Mesenchymal stem cell (in vitro differentiated cells and primary cell): ENCODE results near the gene GBX1.

ENCODE experiments used
- DNase-seq: peaks from one replicate; pipeline ENCODE4 v3.0.0-alpha.2; 2013
- H2AFZ ChIP-seq: one replicate; pipeline ENCODE4 v1.6.1; 2013; ENCODE audit warnings: low read depth, mild to moderate bottlenecking, control low read depth, inconsistent platforms, low read length, moderate library complexity
- H2AK5ac ChIP-seq: 2 replicates; pipeline ENCODE4 v1.6.1; 2013; ENCODE audit warnings: low read length, moderate library complexity, mild to moderate bottlenecking, inconsistent platforms; ENCODE audit not compliant: severe bottlenecking
- H2BK120ac ChIP-seq: one replicate; pipeline ENCODE4 v1.6.1; 2013; ENCODE audit warnings: low read depth, mild to moderate bottlenecking, inconsistent platforms, low read length, moderate library complexity
- H2BK12ac ChIP-seq, 2 experiments: one replicate each; pipeline ENCODE4 v1.6.1; 2013; ENCODE audit warnings: inconsistent platforms in 2 of 2, low read length in 2 of 2, mild to moderate bottlenecking in 2 of 2, moderate library complexity in 2 of 2, control low read depth in 1 of 2
- H2BK15ac ChIP-seq: one replicate; pipeline ENCODE4 v1.6.1; 2013; ENCODE audit warnings: mild to moderate bottlenecking, low read depth, inconsistent platforms; ENCODE audit not compliant: poor library complexity, severe bottlenecking
- H2BK5ac ChIP-seq: 2 replicates; pipeline ENCODE4 v1.6.1; 2013; ENCODE audit warnings: low read depth, mild to moderate bottlenecking, low read length, control low read depth, inconsistent platforms; ENCODE audit not compliant: poor library complexity, severe bottlenecking
- H3K14ac ChIP-seq, 2 experiments: one replicate each; pipeline ENCODE4 v1.6.1; 2013; ENCODE audit warnings: inconsistent platforms in 2 of 2, low read length in 2 of 2, control low read depth in 1 of 2, mild to moderate bottlenecking in 1 of 2, moderate library complexity in 1 of 2
- H3K18ac ChIP-seq, 2 experiments: one replicate each; pipeline ENCODE4 v1.6.1; 2013; ENCODE audit warnings: inconsistent platforms in 2 of 2, low read length in 2 of 2, control low read depth in 1 of 2, low read depth in 1 of 2, mild to moderate bottlenecking in 1 of 2
- H3K23ac ChIP-seq, 2 experiments: one replicate each; pipeline ENCODE4 v1.6.1; 2013; ENCODE audit warnings: inconsistent platforms in 2 of 2, low read length in 2 of 2, mild to moderate bottlenecking in 2 of 2, moderate library complexity in 2 of 2, control low read depth in 1 of 2
- H3K27ac ChIP-seq: 2 replicates; pipeline ENCODE4 v1.5.1; 2013; ENCODE audit warnings: mild to moderate bottlenecking, moderate library complexity, low read length, control low read depth, inconsistent platforms; ENCODE audit not compliant: poor library complexity, severe bottlenecking
- H3K27me3 ChIP-seq, 2 experiments: 2 replicates each; pipeline versions ENCODE4 v1.6.1 to v1.7.0; 2013; ENCODE audit warnings: low read length in 2 of 2, mild to moderate bottlenecking in 2 of 2, moderate library complexity in 2 of 2, control low read depth in 1 of 2, inconsistent platforms in 1 of 2; ENCODE audit not compliant: control insufficient read depth in 1 of 2, insufficient read depth in 1 of 2
- H3K36me3 ChIP-seq, 2 experiments: 2 replicates each; pipeline versions ENCODE4 v1.6.1 to v1.7.0; 2013; ENCODE audit warnings: low read length in 2 of 2, control low read depth in 1 of 2, inconsistent platforms in 1 of 2, low read depth in 1 of 2, mild to moderate bottlenecking in 1 of 2; ENCODE audit not compliant: insufficient read depth in 2 of 2, control insufficient read depth in 1 of 2
- H3K4ac ChIP-seq, 2 experiments: one replicate each; pipeline ENCODE4 v1.6.1; 2013; ENCODE audit warnings: inconsistent platforms in 2 of 2, low read length in 2 of 2, mild to moderate bottlenecking in 2 of 2, moderate library complexity in 2 of 2, control low read depth in 1 of 2, low read depth in 1 of 2
- H3K4me1 ChIP-seq: 2 replicates; pipeline ENCODE4 v1.6.1; 2013; ENCODE audit warnings: low read depth, low read length, control low read depth; ENCODE audit not compliant: control insufficient read depth, insufficient read depth
- H3K4me2 ChIP-seq: 2 replicates; pipeline ENCODE4 v1.6.1; 2013; ENCODE audit warnings: low read length, mild to moderate bottlenecking, inconsistent platforms; ENCODE audit not compliant: poor library complexity, severe bottlenecking
- H3K4me3 ChIP-seq, 2 experiments: 2 replicates each; pipeline versions ENCODE4 v1.5.1 to v1.7.0; 2013; ENCODE audit warnings: low read length in 2 of 2, mild to moderate bottlenecking in 2 of 2, control low read depth in 1 of 2, low read depth in 1 of 2; ENCODE audit not compliant: insufficient read depth in 1 of 2
- H3K79me1 ChIP-seq: replicated peaks from 2 replicates; pipeline ENCODE4 v1.6.1; 2013; ENCODE audit warnings: mild to moderate bottlenecking, control low read depth, low read length, inconsistent platforms; ENCODE audit not compliant: poor library complexity, severe bottlenecking
- H3K9ac ChIP-seq: 2 replicates; pipeline ENCODE4 v1.7.0; 2013; ENCODE audit warnings: mild to moderate bottlenecking, low read length, moderate library complexity
- H3K9me3 ChIP-seq: 2 replicates; pipeline ENCODE4 v1.7.0; 2013; ENCODE audit warnings: mild to moderate bottlenecking, low read length; ENCODE audit not compliant: control insufficient read depth
- H4K8ac ChIP-seq: one replicate; pipeline ENCODE4 v1.6.1; 2013; ENCODE audit warnings: inconsistent platforms, mild to moderate bottlenecking, low read length, moderate library complexity
- H4K91ac ChIP-seq: one replicate; pipeline ENCODE4 v1.6.1; 2013; ENCODE audit warnings: mild to moderate bottlenecking, low read length, inconsistent platforms
- WGBS: methylation state at CpG from one replicate; pipeline ENCODE4 v1.1.7; 2013; ENCODE audit warnings: mixed read lengths; 5-methylcytosine and 5-hydroxymethylcytosine counted together

GBX1 gene

DNA sequence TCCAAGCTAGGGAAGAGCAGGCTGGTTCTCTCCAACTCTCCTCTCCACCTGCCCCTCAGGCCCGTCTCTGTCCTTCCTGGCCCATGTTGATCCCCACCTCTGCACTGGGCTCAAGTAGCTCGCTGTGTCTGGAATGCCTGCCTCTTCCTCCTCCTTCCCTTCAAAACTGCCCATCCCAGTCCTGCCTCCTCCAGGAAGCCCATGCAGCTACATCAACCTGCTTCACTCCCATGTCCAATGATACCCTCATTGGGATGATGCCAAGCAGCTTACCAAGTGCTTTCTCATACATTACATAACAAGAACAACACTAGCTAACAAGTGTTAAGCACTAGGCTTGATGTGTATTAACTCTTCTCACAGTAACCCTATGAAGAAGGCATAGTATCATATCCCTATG, 11.3 kb upstream of the GBX1 start:
- no peak overlapping the region for H4K91ac ChIP-seq
- H2BK120ac ChIP-seq: no peak overlapping the region
- H3K27me3 ChIP-seq: peaks cover 74 to 79% of the 10 kb centered on the region in 2 experiments
- H3K9me3 ChIP-seq: no peaks in the 10 kb centered on the region
- H4K8ac ChIP-seq: no peak overlapping the region
- no peak overlapping the region for H3K9ac ChIP-seq
- 80% methylated on average over 2 of the region's 2 CpGs for WGBS
- H3K27ac ChIP-seq: no peak overlapping the region
- H2BK15ac ChIP-seq: no peak overlapping the region
- H3K23ac ChIP-seq: no peak overlapping the region
- no peaks in the 10 kb centered on the region for H3K36me3 ChIP-seq
- H3K4me3 ChIP-seq: no peak overlapping the region
- no peak overlapping the region for H3K18ac ChIP-seq
- H2AFZ ChIP-seq: no peak overlapping the region
- no peak overlapping the region for H2BK12ac ChIP-seq
- H3K79me1 ChIP-seq: no peaks in the 10 kb centered on the region
- H3K4me1 ChIP-seq: no peaks in the 10 kb centered on the region
- no peak for DNase-seq
- H2BK5ac ChIP-seq: no peak overlapping the region
- H2AK5ac ChIP-seq: no peak overlapping the region
- H3K14ac ChIP-seq: no peak overlapping the region
- H3K4ac ChIP-seq: no peak overlapping the region
- H3K4me2 ChIP-seq: no peak overlapping the region

DNA sequence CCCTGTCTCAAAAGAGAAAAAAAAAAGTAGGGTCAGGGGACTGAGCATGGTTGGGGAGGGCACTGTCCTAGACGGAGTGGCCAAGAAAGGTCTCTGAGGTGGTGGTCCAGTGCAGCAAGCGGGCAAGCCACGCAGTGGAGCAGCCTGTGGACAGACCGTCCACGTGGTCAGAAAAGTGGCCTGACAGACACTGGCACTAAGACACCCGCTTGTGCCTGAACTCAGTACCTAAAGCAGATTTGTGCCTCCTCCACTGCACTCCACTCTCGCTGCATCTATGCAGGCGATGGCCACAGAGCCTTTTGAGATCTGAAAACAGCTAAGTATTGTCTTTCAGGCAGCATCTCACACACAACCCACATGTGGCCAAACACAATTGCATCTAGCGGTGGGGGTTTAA, 10.7 kb upstream of the GBX1 start:
- DNase-seq: no peak
- peaks cover 79 to 83% of the 10 kb centered on the region in 2 experiments for H3K27me3 ChIP-seq
- H3K9me3 ChIP-seq: no peaks in the 10 kb centered on the region
- H4K8ac ChIP-seq: no peak overlapping the region
- no peak overlapping the region for H3K27ac ChIP-seq
- no peak overlapping the region for H2AK5ac ChIP-seq
- H3K18ac ChIP-seq: no peak overlapping the region
- no peaks in the 10 kb centered on the region for H3K36me3 ChIP-seq
- no peak overlapping the region for H2BK120ac ChIP-seq
- H2BK15ac ChIP-seq: no peak overlapping the region
- H3K4ac ChIP-seq: peak overlapping the region in 1 of 2 experiments; percentile 62
- H3K4me2 ChIP-seq: no peak overlapping the region
- H3K4me1 ChIP-seq: no peaks in the 10 kb centered on the region
- H3K4me3 ChIP-seq: no peak overlapping the region
- no peak overlapping the region for H2AFZ ChIP-seq
- WGBS: 94% methylated on average over 9 of the region's 9 CpGs
- no peak overlapping the region for H3K14ac ChIP-seq
- H2BK5ac ChIP-seq: no peak overlapping the region
- no peak overlapping the region for H3K23ac ChIP-seq
- H2BK12ac ChIP-seq: no peak overlapping the region
- H3K9ac ChIP-seq: no peak overlapping the region
- H3K79me1 ChIP-seq: no peaks in the 10 kb centered on the region
- H4K91ac ChIP-seq: no peak overlapping the region

DNA sequence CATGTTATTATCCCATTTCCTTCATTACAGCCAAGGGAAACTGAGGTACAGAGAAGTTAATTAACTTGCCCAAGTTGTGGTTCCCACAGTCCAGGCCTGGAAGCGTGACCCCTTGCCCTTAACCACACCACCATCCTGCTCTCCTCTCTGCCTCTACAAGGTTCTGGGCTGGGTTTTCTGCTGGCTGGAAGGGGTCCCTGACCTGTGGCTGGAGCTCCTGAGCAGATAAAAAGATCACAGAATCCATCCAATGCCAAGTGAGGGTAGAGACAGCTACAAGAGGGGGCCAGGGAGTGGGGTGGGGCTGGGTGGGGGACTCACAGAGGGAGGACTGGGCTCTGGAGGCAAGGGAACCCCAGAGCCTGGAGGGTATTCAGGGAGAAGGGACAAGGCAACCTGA, 9.8 kb upstream of the GBX1 start:
- H3K23ac ChIP-seq: no peak overlapping the region
- no peak overlapping the region for H3K4me2 ChIP-seq
- no peak overlapping the region for H4K8ac ChIP-seq
- H3K36me3 ChIP-seq: no peaks in the 10 kb centered on the region
- no peaks in the 10 kb centered on the region for H3K9me3 ChIP-seq
- peaks cover 74 to 81% of the 10 kb centered on the region in 2 experiments for H3K27me3 ChIP-seq
- 89% methylated on average over 1 of the region's 1 CpG for WGBS
- no peak overlapping the region for H2BK15ac ChIP-seq
- no peaks in the 10 kb centered on the region for H3K4me1 ChIP-seq
- no peak overlapping the region for H3K4ac ChIP-seq
- no peak overlapping the region for H2BK120ac ChIP-seq
- DNase-seq: no peak
- H2BK12ac ChIP-seq: no peak overlapping the region
- no peak overlapping the region for H4K91ac ChIP-seq
- no peaks in the 10 kb centered on the region for H3K79me1 ChIP-seq
- H2AK5ac ChIP-seq: no peak overlapping the region
- H3K4me3 ChIP-seq: no peak overlapping the region
- H3K18ac ChIP-seq: no peak overlapping the region
- no peak overlapping the region for H3K27ac ChIP-seq
- H2AFZ ChIP-seq: no peak overlapping the region
- H2BK5ac ChIP-seq: no peak overlapping the region
- no peak overlapping the region for H3K9ac ChIP-seq
- no peak overlapping the region for H3K14ac ChIP-seq

DNA sequence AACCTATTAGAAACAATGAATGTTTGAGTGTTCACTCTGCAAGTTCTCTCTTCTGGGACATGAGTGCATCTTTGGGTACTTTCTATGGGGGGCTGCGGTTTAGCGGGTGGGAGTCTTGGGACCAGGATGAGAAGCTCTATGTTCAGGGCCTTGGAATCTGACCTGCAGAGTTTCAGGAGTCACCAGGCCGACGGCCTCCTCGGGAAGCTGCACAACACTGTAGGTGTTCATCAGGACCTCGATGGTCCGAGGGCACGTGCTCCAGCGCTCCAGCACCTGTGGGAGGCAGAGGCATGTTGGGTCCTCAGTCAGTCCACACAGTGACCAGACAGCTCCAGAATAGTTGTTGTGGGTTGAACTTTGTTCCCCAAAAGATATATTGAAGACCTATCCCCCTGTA, 8.9 kb upstream of the GBX1 start:
- H2BK12ac ChIP-seq: no peak overlapping the region
- WGBS: 85% methylated on average over 9 of the region's 9 CpGs
- H3K4ac ChIP-seq: no peak overlapping the region
- H3K14ac ChIP-seq: no peak overlapping the region
- H2BK15ac ChIP-seq: no peak overlapping the region
- no peak overlapping the region for H3K27ac ChIP-seq
- H3K36me3 ChIP-seq: no peaks in the 10 kb centered on the region
- no peak overlapping the region for H3K18ac ChIP-seq
- no peak overlapping the region for H4K8ac ChIP-seq
- no peaks in the 10 kb centered on the region for H3K79me1 ChIP-seq
- H2AFZ ChIP-seq: no peak overlapping the region
- H2BK5ac ChIP-seq: no peak overlapping the region
- no peak overlapping the region for H2AK5ac ChIP-seq
- H3K9ac ChIP-seq: no peak overlapping the region
- DNase-seq: no peak
- H3K4me3 ChIP-seq: no peak overlapping the region
- H3K9me3 ChIP-seq: no peaks in the 10 kb centered on the region
- no peaks in the 10 kb centered on the region for H3K4me1 ChIP-seq
- no peak overlapping the region for H2BK120ac ChIP-seq
- H4K91ac ChIP-seq: no peak overlapping the region
- no peak overlapping the region for H3K4me2 ChIP-seq
- no peak overlapping the region for H3K23ac ChIP-seq
- peaks cover 78 to 84% of the 10 kb centered on the region in 2 experiments for H3K27me3 ChIP-seq
